GM18498 (cell line): Measurements from ENCODE around the gene SIX2.

Experiments used
- ATAC-seq: cut with Tn5 transposase; IDR thresholded peaks from one replicate; pipeline ENCODE4 v1.9.1; 2021; ENCODE audit warnings: mild to moderate bottlenecking, moderate library complexity; ENCODE audit not compliant: unreplicated experiment

SIX2 gene

DNA sequence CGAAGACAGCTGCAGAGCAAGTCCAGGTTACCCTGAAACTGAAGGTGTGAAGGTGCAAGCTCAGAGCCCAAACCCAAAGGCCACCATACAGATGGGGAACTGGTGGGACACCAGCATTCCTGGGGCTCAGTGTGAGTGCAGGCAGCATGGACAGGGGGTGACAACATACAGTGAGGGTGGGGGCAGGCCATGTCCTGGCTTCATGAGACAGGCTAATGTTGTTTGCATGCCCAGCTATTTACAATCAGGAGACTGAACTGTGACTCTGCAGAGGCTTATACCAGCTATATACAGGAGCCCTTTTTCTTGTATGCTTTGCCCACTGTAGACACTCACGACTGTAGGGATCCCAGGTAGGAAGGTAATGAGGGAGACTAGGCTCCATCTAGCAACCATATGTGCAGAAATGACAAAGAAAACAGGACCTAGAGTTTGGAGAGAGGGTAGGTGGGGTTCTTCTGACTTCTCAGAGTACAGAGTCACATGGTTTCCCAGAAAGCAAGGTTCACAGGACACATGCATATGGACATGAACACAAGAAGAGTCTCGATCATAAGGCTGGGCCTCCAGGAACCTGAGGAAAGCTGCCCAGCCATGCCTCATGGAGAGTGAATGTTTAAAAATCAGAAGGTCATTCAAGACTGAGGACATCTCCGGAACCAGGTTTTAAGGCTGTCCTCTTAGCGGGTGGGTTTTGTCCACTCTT is 41.4 kb downstream of the SIX2 start:
- no peak for ATAC-seq

DNA sequence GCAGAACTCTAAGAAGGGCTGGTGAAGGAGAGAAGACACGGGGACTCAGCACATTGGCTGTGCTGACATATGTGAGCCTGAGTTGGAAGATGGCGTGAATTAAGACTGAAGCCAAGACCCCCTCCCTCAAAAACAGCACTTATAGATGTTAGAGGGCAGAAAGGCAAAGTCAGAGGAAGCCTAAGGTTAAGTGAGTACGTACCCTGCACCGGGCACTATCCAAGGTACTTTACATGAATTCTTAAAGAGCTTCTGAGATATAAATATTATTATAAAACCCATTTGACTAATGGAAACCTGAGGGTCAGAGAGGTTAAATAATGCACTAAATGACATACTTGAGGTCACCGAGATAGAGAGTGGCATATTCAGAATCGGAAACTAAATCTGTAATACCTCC is 42.2 kb downstream of the SIX2 start:
- ATAC-seq = no peak

DNA sequence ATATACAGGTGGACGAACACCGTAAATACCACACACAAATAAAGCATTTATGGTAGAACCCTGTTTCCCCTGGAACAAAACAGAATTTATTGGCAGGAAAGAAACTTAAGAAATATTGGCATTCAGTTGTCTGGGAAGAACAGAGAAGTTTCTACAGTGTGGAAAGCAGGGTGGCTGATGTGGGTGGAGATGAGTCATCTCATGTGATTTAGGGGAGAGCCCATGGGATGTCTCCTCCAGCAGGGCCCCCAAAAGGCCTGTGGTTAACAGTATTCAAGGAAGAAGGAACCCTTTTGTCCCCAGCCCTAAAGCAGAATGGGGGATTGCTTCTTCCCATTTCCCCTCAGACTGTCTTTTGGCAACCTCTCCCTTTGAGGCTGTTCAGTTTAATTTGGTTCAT is 43.6 kb downstream of the SIX2 start:
- no peak for ATAC-seq

DNA sequence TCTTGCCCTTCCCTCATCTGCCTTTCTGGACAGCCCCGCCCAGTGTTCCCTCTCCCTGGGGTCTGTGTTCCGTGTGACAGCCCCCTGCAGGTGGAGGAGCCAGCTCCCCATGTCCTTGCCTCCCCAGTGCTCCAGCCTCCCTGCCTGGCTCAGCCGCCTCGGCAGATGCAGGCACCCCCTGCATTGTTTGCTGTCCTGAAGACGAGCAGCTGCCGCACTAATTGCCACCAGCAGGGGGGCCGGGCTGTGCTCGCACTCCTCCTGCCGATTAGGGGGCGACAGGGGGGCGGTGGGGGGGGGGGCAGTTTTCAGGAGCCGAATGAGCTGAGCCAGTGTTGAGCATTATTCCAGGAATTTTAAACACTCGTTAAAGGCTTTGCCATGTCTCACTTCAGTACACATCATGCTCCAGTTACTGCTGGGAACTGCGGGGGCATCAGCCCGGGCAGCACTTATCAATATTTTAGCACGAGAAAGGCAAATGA is 44.5 kb downstream of the SIX2 start:
- ATAC-seq = no peak

DNA sequence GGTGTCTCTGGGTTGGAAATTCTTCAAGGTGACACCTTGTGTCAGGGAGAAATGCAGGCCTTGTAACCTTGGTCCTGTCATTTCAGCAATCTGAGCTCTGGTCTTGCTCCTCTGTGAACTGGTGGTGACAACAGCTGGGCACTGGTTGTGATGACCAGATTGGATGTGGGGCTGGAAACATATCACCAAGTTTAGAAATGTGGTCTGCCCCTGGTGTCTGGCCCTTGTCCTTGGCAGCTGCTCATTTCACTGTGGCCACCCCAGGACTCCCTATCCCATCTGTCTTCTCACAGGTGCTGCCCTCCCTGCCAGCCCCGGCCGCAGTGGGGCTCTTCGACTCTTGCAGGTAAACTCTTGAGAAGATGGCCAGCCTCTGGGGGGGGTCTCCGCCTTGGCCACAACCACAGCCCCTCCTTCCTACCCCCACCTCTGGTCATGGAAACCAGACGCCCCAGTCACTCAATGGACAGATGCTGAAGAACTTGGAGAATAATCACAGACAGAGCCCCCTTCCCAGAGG is 47.0 kb downstream of the SIX2 start:
- ATAC-seq = no peak

DNA sequence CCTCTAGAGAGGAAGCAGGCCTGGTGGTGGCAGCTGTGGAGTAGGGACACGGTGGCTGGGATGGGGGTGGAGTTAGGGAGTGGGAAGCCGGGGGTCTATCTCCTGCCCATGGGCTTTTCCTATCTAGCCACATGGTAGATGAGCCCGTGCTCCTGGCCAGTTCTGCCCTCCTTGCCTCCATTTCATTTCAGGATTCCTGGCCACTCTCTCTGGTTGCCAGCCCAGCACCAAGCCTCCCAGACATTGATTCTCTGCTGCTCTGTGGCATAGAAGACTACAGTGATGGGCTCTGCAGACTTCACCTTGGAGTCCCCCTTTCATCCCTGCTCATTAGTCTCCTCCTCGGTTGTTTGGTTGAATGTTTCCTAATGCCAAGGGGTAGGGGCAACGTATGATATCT is 48.4 kb downstream of the SIX2 start:
- ATAC-seq = no peak

DNA sequence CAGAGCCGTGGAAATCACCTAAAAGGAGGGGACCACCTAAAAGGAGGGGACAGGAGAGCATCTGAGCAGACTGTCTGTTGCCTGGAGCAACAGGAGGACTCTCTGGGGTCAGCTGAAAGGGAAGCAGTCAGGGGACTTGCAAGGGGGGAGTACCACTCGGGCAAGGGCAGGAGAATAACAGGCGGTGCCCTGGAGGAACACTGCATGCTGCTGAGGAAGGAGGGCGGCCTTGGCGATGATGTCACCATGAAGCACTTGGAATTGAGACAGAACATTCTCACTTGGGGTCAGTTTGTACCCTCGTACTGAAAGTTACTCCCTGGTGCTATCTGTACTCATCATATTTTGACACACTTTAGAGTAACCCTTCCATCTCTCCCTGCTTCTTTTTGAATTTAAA is 49.4 kb downstream of the SIX2 start:
- ATAC-seq = no peak

DNA sequence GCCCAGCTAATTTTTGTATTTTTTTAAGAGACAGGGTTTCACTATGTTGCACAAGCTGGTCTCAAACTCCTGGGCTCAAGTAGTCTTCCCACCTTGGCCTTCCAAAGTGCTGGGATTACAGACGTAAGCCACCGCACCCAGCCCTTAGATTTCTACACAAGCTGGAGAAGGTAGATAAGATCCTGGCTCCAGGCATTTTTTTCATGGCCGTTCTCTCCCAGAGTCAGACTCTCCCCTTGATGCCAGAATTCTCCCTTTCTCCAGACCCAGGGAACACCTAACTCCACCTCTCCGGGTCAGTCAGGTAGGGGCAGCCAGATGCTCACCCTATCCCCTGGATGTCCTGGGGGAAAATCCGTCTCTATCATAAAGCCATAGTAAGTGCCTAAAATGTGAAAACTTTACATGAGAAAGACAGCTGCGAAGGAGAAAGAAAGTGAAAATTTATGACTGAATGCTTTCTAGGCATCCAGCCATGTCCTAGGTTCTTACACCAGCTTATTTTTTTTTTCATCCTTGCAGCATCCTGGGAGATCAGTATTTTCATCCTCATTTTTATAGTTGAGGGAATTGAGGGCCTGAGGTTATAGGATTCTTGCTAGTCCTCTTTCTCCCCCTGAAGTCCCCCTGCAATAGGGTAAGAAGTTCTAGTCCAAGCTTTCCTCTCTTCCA is 51.5 kb downstream of the SIX2 start:
- ATAC-seq = no peak

DNA sequence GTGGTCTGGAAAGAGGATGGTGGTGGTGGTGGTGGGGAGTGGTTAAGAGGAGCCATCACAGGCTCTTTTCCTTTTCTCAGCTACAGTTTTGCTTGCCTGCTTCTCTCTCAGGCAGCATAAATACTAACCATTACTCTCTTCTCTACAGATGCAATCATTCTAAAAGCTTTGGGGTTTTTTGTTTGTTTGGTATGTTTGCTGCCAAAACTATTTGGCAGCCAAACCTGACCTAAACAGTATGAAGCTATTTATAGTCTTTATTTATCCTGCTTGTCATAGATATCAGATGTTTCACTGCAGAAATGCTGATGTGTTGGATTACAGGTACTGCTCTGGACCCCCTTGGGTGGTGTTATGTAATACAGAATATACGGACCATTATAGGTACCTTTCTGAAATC is 52.4 kb downstream of the SIX2 start:
- no peak for ATAC-seq

DNA sequence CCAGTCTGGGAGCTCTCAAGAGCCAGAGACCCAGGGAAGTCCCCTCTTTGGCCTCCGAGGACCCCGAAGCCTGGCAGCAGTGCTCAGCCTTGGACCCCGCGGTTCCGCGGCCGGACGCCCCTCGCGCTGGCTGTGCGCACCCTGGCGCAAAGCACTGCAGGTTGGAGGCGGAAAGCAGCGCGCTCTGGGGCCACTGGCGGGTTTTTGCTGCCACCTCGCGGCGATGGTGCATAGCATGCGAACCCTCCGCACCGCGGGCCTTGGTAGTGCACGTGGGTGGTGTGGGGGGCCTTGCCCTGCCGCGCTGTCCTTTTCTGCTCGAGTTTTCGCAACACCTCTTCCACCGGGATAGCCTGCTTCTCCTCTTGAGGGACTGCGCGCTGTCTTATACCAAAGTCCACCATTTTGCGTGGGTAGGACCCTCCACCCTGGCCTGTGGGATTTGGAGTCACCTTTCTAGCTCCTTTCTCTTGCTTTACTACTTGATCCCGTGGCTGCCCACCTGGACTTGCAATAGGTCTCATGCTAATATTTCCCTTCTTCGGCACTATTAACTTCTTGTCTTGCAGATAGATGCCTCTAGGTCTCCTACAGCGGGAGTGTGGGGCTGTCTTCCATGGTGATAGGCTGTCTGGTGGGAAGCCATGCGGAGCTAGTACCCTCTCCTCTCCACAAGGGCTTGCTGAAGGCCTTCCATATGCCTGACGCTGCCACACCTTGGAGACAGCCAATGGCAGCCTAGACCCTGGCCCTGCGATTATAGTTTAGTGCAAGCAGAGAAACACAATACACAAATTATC is 53.5 kb downstream of the SIX2 start:
- peak; percentile 64 for ATAC-seq
